Hematopoietic multipotent progenitor cell treated with erythropoietin and hydrocortisone succinate and interleukin-3 and kit ligand, for 8 days (in vitro differentiated cells): ENCODE data around the gene FAM118B.
"Not testable (repeated sequence)": the region's sequence is repeated elsewhere in the genome, so short reads cannot be mapped to it uniquely, and the experiment has no call there.

ENCODE experiments used
- DNase-seq: peaks from one replicate; pipeline ENCODE4 v3.0.0-alpha.2; 2015

FAM118B gene

DNA sequence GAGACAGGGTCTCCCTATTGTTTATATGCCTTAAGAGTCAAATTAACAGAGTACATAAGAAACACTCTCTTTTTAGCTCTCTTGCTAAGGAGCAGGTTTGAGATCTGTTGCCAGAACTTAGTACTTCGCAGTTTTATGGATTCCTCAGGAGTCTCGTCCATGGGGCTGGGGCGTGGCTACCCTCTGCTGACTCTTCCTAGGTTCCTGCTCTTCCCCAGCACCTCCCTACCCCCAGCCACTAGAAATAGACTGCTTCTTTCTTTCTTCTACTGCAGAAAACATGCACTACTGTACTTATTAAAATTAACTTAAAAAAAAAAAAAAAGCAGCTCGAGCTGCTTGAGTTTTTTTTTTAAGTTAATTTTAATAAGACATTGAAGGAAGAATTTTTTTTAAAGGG is 8.0 kb downstream of the FAM118B start:
- DNase-seq, result no peak

DNA sequence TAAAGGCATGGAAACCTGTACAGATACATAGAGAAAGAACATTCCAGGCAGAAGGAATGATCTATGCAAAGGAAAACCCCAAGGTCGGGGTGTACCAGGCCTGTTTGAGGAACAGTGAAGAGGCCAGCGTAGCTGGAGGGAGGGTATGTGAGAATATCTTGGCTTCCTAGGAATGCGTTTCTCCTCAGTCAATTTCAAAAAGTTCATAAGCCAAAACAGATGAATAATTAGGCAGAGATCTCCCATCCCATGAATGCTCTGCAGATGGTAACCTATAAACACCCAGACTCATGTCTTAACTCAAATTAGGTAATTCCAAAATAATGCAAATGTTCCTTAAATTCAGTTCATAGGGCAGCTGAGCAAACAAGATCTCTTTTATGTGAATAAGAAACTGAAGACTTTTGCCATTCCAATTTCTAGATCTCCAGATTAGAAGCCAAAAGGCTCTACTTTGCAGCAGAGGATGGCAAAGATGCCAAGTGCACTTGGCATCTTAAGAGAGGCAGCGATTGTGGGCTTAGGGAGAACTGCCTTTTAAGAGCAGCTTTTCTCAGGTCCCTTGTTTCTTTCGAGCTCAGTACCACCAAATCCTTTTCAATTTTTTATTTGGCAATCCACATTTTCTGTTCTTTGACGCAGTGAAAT is 13.2 kb downstream of the FAM118B start:
- no peak for DNase-seq

DNA sequence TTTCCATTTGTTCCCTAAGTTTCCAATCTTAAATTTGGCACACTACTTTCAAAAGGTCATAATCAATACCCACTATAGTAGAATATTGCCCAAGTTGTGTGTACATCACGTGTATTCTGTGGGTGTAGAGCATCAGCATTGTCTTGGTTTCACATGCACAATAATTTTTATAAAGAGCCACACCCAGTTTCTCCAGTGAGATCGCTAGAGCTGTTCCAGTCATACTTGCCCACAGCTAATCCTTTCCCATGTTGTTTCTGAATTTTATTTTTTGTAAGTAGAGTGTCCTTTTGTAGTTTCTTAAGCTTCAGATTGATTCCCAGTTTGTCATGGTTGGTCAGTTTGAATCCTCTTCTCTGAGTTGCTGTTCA is 13.7 kb downstream of the FAM118B start:
- no peak for DNase-seq

- no peak for DNase-seq
These were observed 14.9 kb downstream of the FAM118B start for GRCh38 chr11:126226334-126227084.

DNA sequence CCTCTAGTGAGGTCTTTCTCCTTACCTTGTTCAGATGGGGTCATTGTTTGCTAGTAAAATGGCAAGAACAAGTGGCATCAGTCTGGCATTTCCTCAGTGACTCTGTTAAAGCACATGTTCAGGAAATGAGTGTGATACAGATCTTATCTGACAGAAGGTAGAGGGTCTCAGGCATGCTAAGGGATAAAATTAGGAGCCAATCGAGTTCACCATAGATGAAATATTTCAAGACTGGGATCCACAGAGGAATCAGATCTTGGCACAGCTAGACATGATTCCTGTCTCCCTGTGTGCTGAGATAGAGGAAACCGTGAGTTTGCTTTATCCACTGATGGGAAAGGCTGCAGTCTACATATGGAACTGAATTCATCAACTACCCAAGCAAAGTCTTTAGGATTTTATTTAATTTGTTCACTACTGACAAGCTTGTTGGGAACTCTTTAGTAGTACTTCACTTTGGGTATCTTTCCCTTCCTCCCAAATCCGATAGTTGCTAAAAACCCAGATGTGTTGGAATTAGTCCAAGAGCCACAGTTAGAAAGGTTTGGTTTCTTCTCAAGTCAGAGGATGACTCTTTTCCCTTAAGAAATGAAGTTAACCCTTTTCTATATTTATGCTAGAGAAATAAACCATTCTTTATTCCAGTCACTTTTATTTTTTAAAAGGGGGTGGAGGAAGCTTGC is 18.4 kb downstream of the FAM118B start:
- DNase-seq, result no peak

- DNase-seq, result no peak
These were observed 20.3 kb downstream of the FAM118B start for GRCh38 chr11:126231725-126232459.

GRCh38 chr11:126232683-126233082 is 21.1 kb downstream of the FAM118B start:
- no peak for DNase-seq

GRCh38 chr11:126233391-126233790 is 21.8 kb downstream of the FAM118B start:
- DNase-seq, result no peak

GRCh38 chr11:126246636-126247035 is 35.1 kb downstream of the FAM118B start:
- no peak for DNase-seq

GRCh38 chr11:126253265-126253664 is 41.7 kb downstream of the FAM118B start:
- no peak for DNase-seq

GRCh38 chr11:126254819-126255218 is 43.2 kb downstream of the FAM118B start:
- DNase-seq, result no peak

GRCh38 chr11:126255507-126255906 is 43.9 kb downstream of the FAM118B start:
- not testable (repeated sequence) for DNase-seq

GRCh38 chr11:126256216-126256615 is 44.6 kb downstream of the FAM118B start:
- DNase-seq, result no peak

GRCh38 chr11:126257144-126257543 is 45.6 kb downstream of the FAM118B start:
- DNase-seq, result no peak

DNA sequence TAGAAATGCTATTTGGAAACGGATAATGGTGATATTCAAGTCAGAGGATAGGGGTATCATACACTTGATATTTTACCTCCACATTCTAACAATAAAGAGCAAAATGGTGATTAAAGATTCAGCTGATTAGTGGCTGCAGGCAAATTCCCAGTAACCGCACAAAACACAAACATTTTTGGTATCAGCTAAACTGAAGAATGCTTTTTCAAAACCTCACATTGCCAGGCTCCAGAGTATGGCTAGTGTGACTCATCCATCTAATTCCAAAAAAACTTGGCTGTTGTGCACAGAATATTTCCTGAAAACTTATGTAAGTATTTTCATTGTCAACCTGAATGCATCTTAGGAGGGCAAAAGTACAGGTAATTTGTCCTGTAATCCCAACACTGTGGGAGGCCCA is 46.2 kb downstream of the FAM118B start:
- DNase-seq, result no peak

- DNase-seq, result no peak
These were observed 50.6 kb downstream of the FAM118B start for GRCh38 chr11:126262216-126262615.

DNA sequence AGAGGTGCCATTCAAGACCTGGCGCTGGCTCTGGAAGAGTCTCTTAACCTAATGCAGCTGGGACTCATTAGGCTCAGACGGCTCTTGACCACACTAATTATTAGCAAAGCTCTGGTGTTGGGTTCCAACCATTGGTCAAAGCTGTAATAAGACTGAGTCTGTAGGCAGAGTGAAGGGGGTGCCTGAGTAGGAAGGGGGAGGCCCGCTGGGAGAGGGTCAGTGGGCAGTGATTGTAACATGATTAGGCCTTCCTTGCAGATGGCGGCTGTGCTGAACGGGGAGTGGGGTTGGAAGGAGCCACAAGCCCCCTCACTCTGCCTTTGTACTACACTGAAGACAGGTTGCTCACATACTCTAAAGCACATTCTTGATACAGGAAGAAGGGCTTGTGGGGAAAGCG is 51.9 kb downstream of the FAM118B start:
- DNase-seq, result no peak

- DNase-seq, result peak; percentile 23
These were observed 54.2 kb downstream of the FAM118B start for GRCh38 chr11:126265811-126266210.

DNA sequence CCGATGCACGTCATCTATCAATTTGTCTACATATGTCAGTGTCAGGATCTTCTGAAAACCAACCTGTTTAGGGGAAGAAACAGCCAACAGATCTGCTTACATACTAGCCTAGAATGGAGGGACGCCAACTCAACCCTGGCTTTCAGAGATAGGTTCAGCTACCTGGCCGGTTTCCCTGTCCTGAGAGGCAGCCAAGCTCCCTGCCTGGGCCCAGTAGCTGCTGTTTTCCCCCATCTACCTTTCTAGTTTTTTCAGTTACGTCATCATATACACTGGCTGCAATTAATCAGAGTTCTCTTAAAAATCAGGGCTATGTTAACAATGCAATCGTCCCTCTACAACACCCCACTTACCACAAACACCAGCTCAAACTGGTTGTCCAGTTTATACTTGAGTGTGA is 56.1 kb downstream of the FAM118B start:
- DNase-seq, result no peak

GRCh38 chr11:126268361-126268707 is 56.8 kb downstream of the FAM118B start:
- no peak for DNase-seq

DNA sequence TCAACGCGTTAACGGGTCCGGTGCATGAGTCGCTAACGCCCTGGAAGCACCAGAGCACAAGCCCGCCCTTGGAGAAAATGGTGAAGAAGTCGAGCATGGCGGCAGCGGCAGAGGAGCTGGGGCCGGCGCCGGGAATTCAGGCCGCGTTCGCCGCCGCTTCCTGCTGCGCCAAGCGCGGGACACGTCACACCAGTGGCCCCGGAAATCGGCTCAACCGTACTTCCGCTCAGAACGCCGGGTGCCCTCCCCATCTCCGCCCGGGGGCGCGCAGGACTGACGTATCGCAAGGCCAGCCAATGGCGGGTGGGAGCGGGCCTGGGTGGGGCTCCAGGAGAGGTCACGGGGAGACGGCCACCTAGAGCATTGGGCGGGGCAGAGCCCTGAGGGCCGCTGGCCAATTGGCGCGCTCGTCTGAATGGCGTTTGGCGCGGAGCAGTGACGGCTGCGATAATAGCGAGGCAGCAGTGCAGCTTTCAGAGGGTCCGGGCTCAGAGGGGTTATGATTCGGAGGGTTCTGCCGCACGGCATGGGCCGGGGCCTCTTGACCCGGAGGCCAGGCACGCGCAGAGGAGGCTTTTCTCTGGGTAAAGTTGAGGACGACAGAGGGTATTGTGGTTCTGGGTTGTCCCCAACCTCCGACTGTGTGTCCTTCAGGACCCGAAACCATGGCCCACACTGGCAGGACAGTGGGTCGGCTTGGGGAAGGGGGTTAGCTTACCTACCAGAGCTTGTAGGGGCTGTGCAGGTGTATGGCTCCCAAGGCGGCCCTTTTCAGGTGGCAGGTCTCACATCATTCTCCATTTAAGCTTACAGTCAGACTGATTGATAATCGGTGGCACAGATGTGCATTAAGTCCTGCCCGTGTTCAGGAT is 57.4 kb downstream of the FAM118B start, which contains the start of the genes FOXRED1 and SRPRA:
Gene FOXRED1 (plus strand): TSS at position 447 of the 872 bp plus-strand sequence. CDS start 53 bp downstream, at position 500.
Gene SRPRA (minus strand): TSS at position 188 of the 872 bp plus-strand sequence. CDS start 91 bp downstream, at position 97.
- peak; percentile 99 for DNase-seq

GRCh38 chr11:126277322-126277721 is 65.7 kb downstream of the FAM118B start:
- DNase-seq, result no peak
